Endothelial cell of umbilical vein (primary cell): ENCODE data around the gene OR2C3. TPM values are rescaled to one million over a fixed set of nuclear protein-coding genes. Genes with fewer than 3 reads are reported as not detected.

Experiments used
- Bru-seq: library from RNA; stranded (reverse); fragments of 400-500 nt; gene quantifications from one replicate; lab custom pipeline; 2021; lab: Mats Ljungman, UMichigan
- BruChase-seq, 2 experiments: library from RNA; stranded (reverse); fragments of 400-500 nt; gene quantifications; one replicate each; lab custom pipeline; 2021; lab: Mats Ljungman, UMichigan
- BruUV-seq: library from RNA; stranded (reverse); fragments of 400-500 nt; replicated peaks from 2 replicates; lab custom pipeline; 2021; lab: Mats Ljungman, UMichigan
- CTCF ChIA-PET: fragments of 300-600, 350-600 bp; sonication (Branson Sonifier 250); formaldehyde crosslinking; loops from one replicate; lab custom pipeline; 2021; ENCODE audit warnings: antibody characterized with exemption, inconsistent platforms; lab: Charles Lee
- POLR2A ChIA-PET: fragments of 300-600, 350-600 bp; sonication (Branson Sonifier 250); formaldehyde crosslinking; loops from one replicate; lab custom pipeline; 2021; ENCODE audit warnings: antibody characterized with exemption, inconsistent platforms; lab: Charles Lee
- DNase-seq: peaks from one replicate; pipeline ENCODE4 v3.0.0-alpha.2; 2011; ENCODE audit warnings: low read depth, low spot score
- FAIRE-seq: peaks from 2 replicates; lab custom pipeline; 2011; peaks lifted over from hg19 to GRCh38; lab: Jason Lieb, UNC
- H2AFZ ChIP-seq: 2 replicates; pipeline ENCODE4 v1.6.0; 2012; ENCODE audit warnings: low read depth, low read length, control low read depth, inconsistent platforms
- H3K27ac ChIP-seq: 2 replicates; pipeline ENCODE4 v1.5.1; 2011; ENCODE audit warnings: low read depth, mild to moderate bottlenecking, control low read depth, low read length, moderate library complexity; ENCODE audit not compliant: insufficient read depth
- H3K27me3 ChIP-seq, 2 experiments: 2 replicates each; pipeline versions ENCODE4 v1.6.0 to v1.6.1; 2011; ENCODE audit warnings: low read length in 2 of 2, mixed read lengths in 1 of 2; ENCODE audit not compliant: control insufficient read depth in 2 of 2, insufficient read depth in 2 of 2
- H3K36me3 ChIP-seq, 2 experiments: 2 replicates in 1 of 2; 3 replicates in 1 of 2; pipeline ENCODE4 v1.5.1; 2011; ENCODE audit warnings: low read length in 2 of 2, mild to moderate bottlenecking in 1 of 2, moderate library complexity in 1 of 2; ENCODE audit not compliant: control insufficient read depth in 2 of 2, insufficient read depth in 2 of 2; ENCODE audit errors: extremely low read depth in 1 of 2
- H3K4me1 ChIP-seq: 3 replicates; pipeline ENCODE4 v1.5.1; 2011; ENCODE audit warnings: mild to moderate bottlenecking, low read length; ENCODE audit not compliant: control insufficient read depth, insufficient read depth; ENCODE audit errors: extremely low read depth
- H3K4me2 ChIP-seq: 2 replicates; pipeline ENCODE4 v1.6.1; 2011; ENCODE audit warnings: low read length, control low read depth, mixed read lengths; ENCODE audit not compliant: insufficient read depth
- H3K4me3 ChIP-seq, 3 experiments: fragments of 200-600 bp in 1 of 3; sonication (generic), shearing (Covaris generic) in 1 of 3; replicated peaks in 1 of 3; 2 replicates each; pipeline ENCODE4 v1.5.1; 2011 to 2016; ENCODE audit warnings: control low read depth in 3 of 3, low read length in 3 of 3, mild to moderate bottlenecking in 2 of 3, inconsistent platforms in 1 of 3, low read depth in 1 of 3, moderate library complexity in 1 of 3; ENCODE audit not compliant: insufficient read depth in 1 of 3
- H3K79me2 ChIP-seq: 2 replicates; pipeline ENCODE4 v1.6.0; 2012; ENCODE audit warnings: low read length, inconsistent platforms; ENCODE audit not compliant: control insufficient read depth, insufficient read depth
- H3K9ac ChIP-seq: replicated peaks from 2 replicates; pipeline ENCODE3; 2011; ENCODE audit warnings: low read length, control low read depth; ENCODE audit not compliant: insufficient read depth; ENCODE audit errors: extremely low read depth
- H3K9me1 ChIP-seq: replicated peaks from 3 replicates; pipeline ENCODE4 v1.6.0; 2011; ENCODE audit warnings: mild to moderate bottlenecking, low read length; ENCODE audit not compliant: control insufficient read depth, insufficient read depth; ENCODE audit errors: extremely low read depth
- H3K9me3 ChIP-seq: replicated peaks from 2 replicates; pipeline ENCODE4 v1.5.1; 2012; ENCODE audit warnings: low read length, inconsistent platforms; ENCODE audit not compliant: control insufficient read depth, insufficient read depth
- H4K20me1 ChIP-seq: replicated peaks from 2 replicates; pipeline ENCODE3; 2011; ENCODE audit warnings: mild to moderate bottlenecking, low read length; ENCODE audit not compliant: control insufficient read depth, insufficient read depth; ENCODE audit errors: extremely low read depth
- CTCF ChIP-seq, 2 donors: IDR thresholded peaks; 1 replicate in 1 of 2; 2 replicates in 1 of 2; pipeline ENCODE4 v1.5.1; 2011; ENCODE audit warnings: low read length in 2 of 2, mild to moderate bottlenecking in 2 of 2, moderate library complexity in 2 of 2, control low read depth in 1 of 2, inconsistent platforms in 1 of 2, low read depth in 1 of 2; ENCODE audit not compliant: insufficient read depth in 1 of 2; ENCODE audit errors: extremely low read depth in 1 of 2
- EZH2 ChIP-seq: IDR thresholded peaks from 2 replicates; pipeline ENCODE4 v1.6.1; 2012; ENCODE audit warnings: borderline replicate concordance, low read depth, mild to moderate bottlenecking, moderate library complexity, low read length, inconsistent platforms; ENCODE audit not compliant: severe bottlenecking
- FOS ChIP-seq: IDR thresholded peaks from 2 replicates; pipeline ENCODE4 v1.6.1; 2011; ENCODE audit warnings: mild to moderate bottlenecking, low read length, moderate library complexity, borderline replicate concordance; ENCODE audit not compliant: insufficient read depth
- GATA2 ChIP-seq: IDR thresholded peaks from 2 replicates; pipeline ENCODE4 v1.7.0; 2011; ENCODE audit warnings: low read depth, mild to moderate bottlenecking, moderate library complexity, mixed read lengths, low read length; ENCODE audit not compliant: insufficient read length, insufficient read depth
- JUN ChIP-seq: IDR thresholded peaks from 2 replicates; pipeline ENCODE4 v1.6.1; 2011; ENCODE audit warnings: borderline replicate concordance, low read depth; ENCODE audit not compliant: insufficient read length, insufficient read depth
- MYC ChIP-seq: IDR thresholded peaks from one replicate; pipeline ENCODE4 v1.6.1; 2011; ENCODE audit warnings: mild to moderate bottlenecking, low read depth, low read length
- POLR2A ChIP-seq: IDR thresholded peaks from 2 replicates; pipeline ENCODE4 v1.6.1; 2012; ENCODE audit warnings: low read depth, mild to moderate bottlenecking, control low read depth, low read length
- POLR2AphosphoS5 ChIP-seq: IDR thresholded peaks from 2 replicates; pipeline ENCODE4 v1.6.1; 2012; ENCODE audit warnings: low read depth, mild to moderate bottlenecking, control low read depth, low read length, moderate library complexity; ENCODE audit not compliant: insufficient read depth
- dilution Hi-C: fragments of 300-500 bp; cut with MboI; formaldehyde crosslinking; loops from one replicate; pipeline ENCODE4 v1.15.0; 2019; ENCODE audit warnings: low sequenced_read_pairs; ENCODE audit not compliant: extremely low pct_ligation_motif_present
- intact Hi-C: fragments of 100-400 bp; cut with micrococcal nuclease; formaldehyde crosslinking; loops from one replicate; pipeline ENCODE4 v1.10.0; 2022
- long read RNA-seq: library from polyadenylated mRNA; stranded (forward); transcript quantifications from one replicate; pipeline ENCODE4 v2.0.0, GENCODE V29; 2021
- polyA minus RNA-seq, 3 experiments: library from RNA; depleted of rRNA, polyadenylated mRNA; stranded (reverse); fragments of >200 nt; gene quantifications; 1 replicate in 1 of 3; 2 replicates in 2 of 3; pipeline ENCODE4 v1.2.3, GENCODE V29; 2011
- polyA plus RNA-seq, 4 experiments: library from polyadenylated mRNA; depleted of rRNA in 3 of 4; stranded (reverse) in 3 of 4; unstranded in 1 of 4; fragments of >200 nt; gene quantifications; 2 replicates each; pipeline versions ENCODE4 v1.2.1 to v1.2.3, GENCODE V29; 2011 to 2012; ENCODE audit warnings: missing spikeins in 1 of 4
- total RNA-seq: library from RNA; stranded (reverse); gene quantifications from 2 replicates; pipeline ENCODE4 v1.2.3, GENCODE V29; 2021
- TF ChIP-seq, protein P1 (sequence below): IDR thresholded peaks from 2 replicates; pipeline ENCODE4 v1.6.1; 2011; ENCODE audit not compliant: insufficient read depth, insufficient read length

OR2C3 gene
- not detected in 2 replicates for total RNA-seq
- not detected in 2 replicates for polyA plus RNA-seq
- polyA plus RNA-seq (2011; cell fraction: cytosol; rRNA removed) = not detected in 2 replicates
- polyA plus RNA-seq (2011; cell fraction: nucleus; rRNA removed) = not detected in 2 replicates
- not detected in 2 replicates for polyA plus RNA-seq (2012)
- polyA minus RNA-seq = not detected in 2 replicates
- not detected for polyA minus RNA-seq (2011; cell fraction: cytosol; rRNA and poly(A)+ RNA removed)
- not detected in 2 replicates for polyA minus RNA-seq (2011; cell fraction: nucleus; rRNA and poly(A)+ RNA removed)
- not detected for Bru-seq, nascent RNA
- BruChase-seq, experiment 1, labeled RNA remaining after a 6-hour chase = not detected
- not detected for BruChase-seq, experiment 2, labeled RNA remaining after a 2-hour chase
- long read RNA-seq = 0 reads

DNA sequence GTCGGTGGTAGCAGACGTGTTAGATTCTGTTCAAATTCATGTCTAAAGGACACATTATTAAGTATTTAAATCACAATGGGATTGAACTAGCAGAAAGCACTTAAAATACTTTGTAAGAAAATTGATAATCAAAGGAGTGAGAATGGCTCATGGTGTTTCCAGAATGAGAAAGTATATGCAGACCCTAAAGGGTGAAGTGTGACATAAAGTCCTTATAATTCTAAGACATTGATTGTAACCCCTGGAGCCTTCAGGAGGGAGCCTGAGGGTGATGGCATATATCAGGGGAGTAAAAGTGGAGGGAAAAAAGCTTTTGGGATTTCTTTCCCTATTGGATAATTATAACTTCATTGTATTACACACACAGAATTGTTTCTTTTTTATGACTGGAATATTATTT lies at the start of gene OR2C3:
Gene OR2C3 (minus strand): TSS at position 101 of the 400 bp plus-strand sequence. CDS start 3,929 bp downstream, outside the sequence.
- Histone ChIP-seq H3K9me1 (no peaks in the 10 kb centered on the region), H3K9me3 (peaks cover 2% of the 10 kb centered on the region), H3K79me2 (no peaks in the 10 kb centered on the region), H3K4me2 (no peak within 1 kb of the TSS), H3K27ac (no peak within 1 kb of the TSS), H3K4me3 (no peak within 1 kb of the TSS), H4K20me1 (no peaks in the 10 kb centered on the region), H2AFZ (no peak within 1 kb of the TSS), H3K9ac (no peak within 1 kb of the TSS), H3K4me1 (no peaks in the 10 kb centered on the region), H3K27me3 (no peaks in the 10 kb centered on the region), H3K36me3 (no peaks in the 10 kb centered on the region)
- no peak for DNase-seq
- CTCF ChIA-PET = no interaction called here
- POLR2A ChIA-PET = no interaction called here
- TF ChIP-seq POLR2A (no peak), JUN (no peak), GATA2 (no peak), POLR2AphosphoS5 (no peak), FOS (no peak), CTCF (IDR thresholded peaks at IDR 0.05; ENCODE audit: extremely low read depth in 1 of 2, insufficient read depth in 1 of 2, low read depth in 1 of 2, low read length in 2 of 2) (no peak), MYC (no peak), EZH2 (no peak)
- TF ChIP-seq, protein P1, sequence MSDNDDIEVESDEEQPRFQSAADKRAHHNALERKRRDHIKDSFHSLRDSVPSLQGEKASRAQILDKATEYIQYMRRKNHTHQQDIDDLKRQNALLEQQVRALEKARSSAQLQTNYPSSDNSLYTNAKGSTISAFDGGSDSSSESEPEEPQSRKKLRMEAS = no peak
- intact Hi-C loops (no loop called here), dilution Hi-C loops (no loop called here)
- BruUV-seq = no TSS peak
- FAIRE-seq = no peak
